ENCODE measurements around the gene DAPP1. TPM values are rescaled to one million over a fixed set of nuclear protein-coding genes. Genes with fewer than 3 reads are reported as not detected.

The DAPP1 gene
- total RNA-seq, 1 donor from 2014 or later: 15.1 TPM

DNA sequence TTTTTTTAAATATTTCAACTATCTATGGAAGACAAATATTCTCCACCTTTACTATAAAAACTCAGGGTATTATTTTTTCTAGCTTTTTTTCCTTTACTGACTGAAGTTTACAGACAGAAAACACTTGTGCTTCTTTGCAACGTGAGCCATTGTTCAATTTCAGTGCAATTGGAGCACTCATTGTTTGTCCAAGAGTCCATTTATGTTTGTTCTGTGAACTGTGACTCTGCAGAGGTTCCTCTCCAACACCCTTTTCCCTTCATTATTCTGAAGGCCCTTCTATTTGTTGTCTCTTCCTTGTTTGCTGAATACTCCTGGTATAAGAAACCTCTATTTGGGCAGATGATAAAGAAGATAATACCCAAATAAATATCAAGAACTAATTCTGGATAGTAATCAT lies 37.4 kb downstream of the DAPP1 start:
- H3K27ac ChIP-seq: no peak overlapping the region
- DNase-seq (no peak), ATAC-seq (no peak)
- H3K4me1 ChIP-seq: peaks cover 8% of the 10 kb centered on the region
- TF ChIP-seq, protein P1, sequence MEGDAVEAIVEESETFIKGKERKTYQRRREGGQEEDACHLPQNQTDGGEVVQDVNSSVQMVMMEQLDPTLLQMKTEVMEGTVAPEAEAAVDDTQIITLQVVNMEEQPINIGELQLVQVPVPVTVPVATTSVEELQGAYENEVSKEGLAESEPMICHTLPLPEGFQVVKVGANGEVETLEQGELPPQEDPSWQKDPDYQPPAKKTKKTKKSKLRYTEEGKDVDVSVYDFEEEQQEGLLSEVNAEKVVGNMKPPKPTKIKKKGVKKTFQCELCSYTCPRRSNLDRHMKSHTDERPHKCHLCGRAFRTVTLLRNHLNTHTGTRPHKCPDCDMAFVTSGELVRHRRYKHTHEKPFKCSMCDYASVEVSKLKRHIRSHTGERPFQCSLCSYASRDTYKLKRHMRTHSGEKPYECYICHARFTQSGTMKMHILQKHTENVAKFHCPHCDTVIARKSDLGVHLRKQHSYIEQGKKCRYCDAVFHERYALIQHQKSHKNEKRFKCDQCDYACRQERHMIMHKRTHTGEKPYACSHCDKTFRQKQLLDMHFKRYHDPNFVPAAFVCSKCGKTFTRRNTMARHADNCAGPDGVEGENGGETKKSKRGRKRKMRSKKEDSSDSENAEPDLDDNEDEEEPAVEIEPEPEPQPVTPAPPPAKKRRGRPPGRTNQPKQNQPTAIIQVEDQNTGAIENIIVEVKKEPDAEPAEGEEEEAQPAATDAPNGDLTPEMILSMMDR (IDR thresholded peaks at IDR 0.05): no peak
- no peak overlapping the region for H3K4me3 ChIP-seq
- no peaks in the 10 kb centered on the region for H3K9me3 ChIP-seq
- no peaks in the 10 kb centered on the region for H3K27me3 ChIP-seq (ENCODE audit: low read depth)
- no peaks in the 10 kb centered on the region for H3K36me3 ChIP-seq
- intact Hi-C loops (cut with DNase I): no loop called here

DNA sequence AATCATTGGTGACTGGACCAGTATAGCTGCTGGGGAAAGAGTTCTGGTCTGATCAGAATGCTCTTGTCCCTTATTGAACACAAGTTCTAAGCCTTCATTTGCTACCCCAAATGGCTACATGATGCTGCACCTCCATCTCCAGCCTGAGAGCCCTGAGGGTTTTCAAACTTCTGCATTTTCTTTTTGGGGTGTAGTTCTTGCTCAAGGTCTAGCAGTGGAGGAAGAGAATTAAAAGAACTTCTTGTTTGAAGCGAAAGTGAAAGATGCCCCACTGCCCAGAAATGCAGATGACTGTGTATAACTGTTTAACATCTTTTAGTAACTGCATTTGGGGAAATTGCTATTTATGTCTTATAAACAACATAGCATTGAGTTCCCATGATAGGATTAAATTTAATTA lies 39.1 kb downstream of the DAPP1 start:
- H3K4me3 ChIP-seq: no peak overlapping the region
- intact Hi-C loops (cut with DNase I): no loop called here
- peak overlapping the region; percentile 56 for H3K27ac ChIP-seq
- H3K36me3 ChIP-seq: no peaks in the 10 kb centered on the region
- peaks cover 8% of the 10 kb centered on the region for H3K4me1 ChIP-seq
- H3K9me3 ChIP-seq: no peaks in the 10 kb centered on the region
- no peaks in the 10 kb centered on the region for H3K27me3 ChIP-seq (ENCODE audit: low read depth)
- TF ChIP-seq, protein P1 (IDR thresholded peaks at IDR 0.05): no peak
- DNase-seq (no peak), ATAC-seq (peak; percentile 71 to 78)

DNA sequence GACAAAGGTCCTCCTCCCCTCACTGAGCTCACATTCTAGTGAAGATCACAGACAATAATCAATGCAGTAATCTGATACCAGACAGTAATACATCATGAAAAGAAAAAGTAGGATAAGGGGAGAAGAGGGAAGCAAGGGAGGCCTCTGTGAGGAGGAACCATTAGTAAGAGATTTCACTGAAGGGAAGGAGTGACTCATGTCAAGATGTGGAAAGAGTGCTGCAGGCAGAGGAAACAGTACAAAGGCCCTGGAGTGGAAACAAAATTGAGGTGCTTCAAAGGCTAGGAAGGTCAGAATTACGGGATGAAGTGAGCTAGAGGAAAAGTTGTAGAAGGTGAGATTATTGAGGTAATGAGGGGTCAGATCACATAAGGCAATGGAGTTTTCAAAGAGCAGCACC lies 39.5 kb downstream of the DAPP1 start:
- TF ChIP-seq, protein P1 (IDR thresholded peaks at IDR 0.05): no peak

DNA sequence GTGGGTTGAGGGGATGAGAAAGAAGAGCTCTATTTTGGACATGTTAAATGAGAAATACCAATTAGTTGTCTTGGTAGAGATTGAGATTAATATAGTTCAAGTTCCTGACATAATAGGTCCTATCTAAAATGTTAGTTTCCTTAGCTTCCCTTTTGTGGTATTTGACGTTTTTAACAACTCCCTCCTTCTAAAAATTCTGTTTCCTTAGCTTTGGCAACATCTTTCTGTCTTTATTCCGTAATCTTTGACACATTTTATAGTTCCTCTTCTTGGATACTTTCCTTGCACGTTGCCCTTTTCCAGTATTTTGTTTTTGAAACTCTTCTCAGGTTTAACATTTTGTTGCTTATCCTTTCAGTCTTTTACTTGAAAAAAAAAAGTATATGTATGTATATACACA lies 40.7 kb downstream of the DAPP1 start:
- H3K36me3 ChIP-seq: no peaks in the 10 kb centered on the region
- TF ChIP-seq, protein P1 (IDR thresholded peaks at IDR 0.05): no peak
- H3K4me3 ChIP-seq: no peak overlapping the region
- ATAC-seq (peak in 1 of 2 donors; percentile 41), DNase-seq (no peak)
- peak overlapping the region; percentile 56 for H3K27ac ChIP-seq
- H3K9me3 ChIP-seq: no peaks in the 10 kb centered on the region
- intact Hi-C loops (cut with DNase I): no loop called here
- no peaks in the 10 kb centered on the region for H3K27me3 ChIP-seq (ENCODE audit: low read depth)
- peaks cover 8% of the 10 kb centered on the region for H3K4me1 ChIP-seq

More for the DNA sequence above, 39.5 kb downstream of the DAPP1 start:
- ATAC-seq (peak; percentile 85 to 88), DNase-seq (no peak)
- Histone ChIP-seq H3K4me1 (peaks cover 8% of the 10 kb centered on the region), H3K4me3 (no peak overlapping the region), H3K9me3 (no peaks in the 10 kb centered on the region), H3K27me3 (ENCODE audit: low read depth) (no peaks in the 10 kb centered on the region), H3K27ac (peak overlapping the region; percentile 56), H3K36me3 (no peaks in the 10 kb centered on the region)
- intact Hi-C loops (cut with DNase I): no loop called here

DNA sequence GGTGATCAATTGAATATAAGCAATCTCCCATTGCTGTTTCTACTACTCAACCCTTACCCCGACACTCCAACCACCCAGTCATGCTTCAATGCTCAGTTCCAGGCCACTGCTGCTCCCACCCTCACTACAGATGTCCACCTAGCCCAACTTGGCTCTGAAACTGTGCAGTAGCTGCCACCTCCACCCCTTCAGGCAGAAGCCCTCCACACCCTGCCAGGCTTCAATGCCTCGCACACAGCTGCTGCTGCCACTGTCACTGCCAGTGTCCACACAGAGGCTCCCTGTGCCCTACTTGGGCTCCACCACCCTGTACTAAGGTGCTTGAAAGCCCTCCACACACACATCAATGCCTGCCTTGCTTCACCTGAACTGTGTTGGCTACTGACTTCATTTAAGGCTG lies 43.0 kb downstream of the DAPP1 start:
- peaks cover 8% of the 10 kb centered on the region for H3K4me1 ChIP-seq
- TF ChIP-seq, protein P1 (IDR thresholded peaks at IDR 0.05): no peak
- H3K4me3 ChIP-seq: no peak overlapping the region
- no peak overlapping the region for H3K27ac ChIP-seq
- no peaks in the 10 kb centered on the region for H3K36me3 ChIP-seq
- ATAC-seq: no peak
- H3K9me3 ChIP-seq: no peaks in the 10 kb centered on the region
- DNase-seq: no peak
- intact Hi-C loops (cut with DNase I): no loop called here
- H3K27me3 ChIP-seq (ENCODE audit: low read depth): no peaks in the 10 kb centered on the region

DNA sequence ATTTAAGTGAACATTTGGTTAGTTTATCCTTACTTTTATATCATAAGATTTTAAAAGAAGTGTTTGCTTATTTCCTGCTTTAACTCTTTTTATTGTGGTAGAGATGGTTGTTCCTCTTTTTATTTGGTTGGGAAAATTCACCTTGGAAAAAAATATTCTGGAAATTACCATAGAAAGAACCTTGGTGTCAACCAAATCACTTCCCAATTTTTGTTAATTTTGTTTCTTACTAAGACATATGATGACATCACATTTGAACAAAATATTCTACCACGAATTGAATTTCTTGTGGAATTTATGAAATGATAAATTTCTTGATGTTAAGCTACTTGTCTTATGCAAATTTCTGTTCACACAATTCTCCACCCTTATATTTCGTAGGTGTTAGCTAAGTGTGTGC lies 43.9 kb downstream of the DAPP1 start:
- Histone ChIP-seq H3K36me3 (no peaks in the 10 kb centered on the region), H3K27me3 (ENCODE audit: low read depth) (no peaks in the 10 kb centered on the region), H3K9me3 (no peaks in the 10 kb centered on the region), H3K27ac (no peak overlapping the region), H3K4me3 (no peak overlapping the region), H3K4me1 (peaks cover 8% of the 10 kb centered on the region)
- no peak for ATAC-seq
- intact Hi-C loops (cut with DNase I): no loop called here
- DNase-seq: no peak
- TF ChIP-seq, protein P1 (IDR thresholded peaks at IDR 0.05): no peak

Measured in lower lobe of right lung (tissue), 2 donors.